A549 treated with RU486 at 1 μM for 4 hours (cell line): ENCODE measurements around the gene FABP2. TPM values are rescaled to one million over a fixed set of nuclear protein-coding genes. Genes with fewer than 3 reads are reported as not detected.

Experiments used
- total RNA-seq: library from RNA; stranded (reverse); fragments of 200-300 nt; extraction: Qiagen RNA extraction; gene quantifications from 5 replicates; pipeline ENCODE4 v1.2.3, GENCODE V29; 2022; ENCODE audit warnings: low read depth

FABP2 gene
- not detected in 5 replicates for total RNA-seq

GRCh38 chr4:119321921-119322687, at the start of gene FABP2:
Gene FABP2, minus strand, starts transcription at chr4:119322138. Its CDS starts 36 bp downstream, at chr4:119322102.

Other genes starting within 250 kb of the FABP2 start
- not detected in 5 replicates for gene MYOZ2, start 186.3 kb downstream of the FABP2 start, total RNA-seq
- 4.1 to 11.9 TPM (median 10.0 TPM) in 5 replicates for gene USP53, start 109.4 kb downstream of the FABP2 start, total RNA-seq